ENCODE data around the gene ADAMTS10. TPM values are rescaled to one million over a fixed set of nuclear protein-coding genes. Genes with fewer than 3 reads are reported as not detected.
A peak's percentile ranks its signal among the peaks of the same experiment; 100 is the strongest.
"Not testable (repeated sequence)": the region's sequence is repeated elsewhere in the genome, so short reads cannot be mapped to it uniquely, and the experiment has no call there.

The ADAMTS10 gene
- 10.0 TPM for total RNA-seq
- long read RNA-seq, partial matches to known transcripts, result 2 of 7 reads
- long read RNA-seq, other reads (novel, unspliced or antisense), result 5 of 7 reads

- no peak for DNase-seq (ENCODE audit: missing footprints)
- no peak for ATAC-seq
- intact Hi-C loops (cut with DNase I), result no loop called here
These were observed at the start of gene ADAMTS10 for GRCh38 chr19:8610041-8610935. ADAMTS10 (minus strand) TSS chr19:8610715; CDS start chr19:8605710, 5,005 bp downstream.

GRCh38 chr19:8659905-8660304 is 49.4 kb upstream of the ADAMTS10 start:
- intact Hi-C loops (cut with DNase I), result no loop called here

GRCh38 chr19:8657869-8658268 is 47.4 kb upstream of the ADAMTS10 start:
- no peak for ATAC-seq
- intact Hi-C loops (cut with DNase I), result no loop called here

More at GRCh38 chr19:8659905-8660304, 49.4 kb upstream of the ADAMTS10 start:
- ATAC-seq, result no peak
- no peak for DNase-seq (ENCODE audit: missing footprints)

GRCh38 chr19:8655340-8655709 is 44.8 kb upstream of the ADAMTS10 start:
- ATAC-seq (no peak), DNase-seq (ENCODE audit: missing footprints) (no peak)
- intact Hi-C loops (cut with DNase I), result loop anchor here (2.0 kb wide), 1 partner anchor 425 kb away; no protein-coding TSS in a partner anchor

More at GRCh38 chr19:8657869-8658268, 47.4 kb upstream of the ADAMTS10 start:
- no peak for DNase-seq (ENCODE audit: missing footprints)

GRCh38 chr19:8654591-8655339 is 44.2 kb upstream of the ADAMTS10 start:
- intact Hi-C loops (cut with DNase I), result loop anchor here (2.0 kb wide), 1 partner anchor 426 kb away; no protein-coding TSS in a partner anchor
- ATAC-seq, result peak; percentile 59
- DNase-seq (ENCODE audit: missing footprints), result peak; percentile 89

GRCh38 chr19:8648240-8648639 is 37.7 kb upstream of the ADAMTS10 start:
- no peak for ATAC-seq
- no peak for DNase-seq (ENCODE audit: missing footprints)
- intact Hi-C loops (cut with DNase I), result no loop called here

GRCh38 chr19:8643860-8644653 is 33.5 kb upstream of the ADAMTS10 start:
- intact Hi-C loops (cut with DNase I), result no loop called here
- DNase-seq (ENCODE audit: missing footprints), result no peak
- no peak for ATAC-seq

GRCh38 chr19:8642561-8642960 is 32.0 kb upstream of the ADAMTS10 start:
- no peak for ATAC-seq
- no peak for DNase-seq (ENCODE audit: missing footprints)
- intact Hi-C loops (cut with DNase I), result no loop called here

- intact Hi-C loops (cut with DNase I), result loop anchor here (2.0 kb wide), 1 partner anchor 61 kb away; no protein-coding TSS in a partner anchor
- ATAC-seq, result no peak
These were observed 31.5 kb upstream of the ADAMTS10 start for GRCh38 chr19:8641908-8642547.

GRCh38 chr19:8641221-8641907 is 30.8 kb upstream of the ADAMTS10 start:
- intact Hi-C loops (cut with DNase I), result loop anchor here (2.0 kb wide), 1 partner anchor 61 kb away; no protein-coding TSS in a partner anchor
- no peak for ATAC-seq

More at GRCh38 chr19:8641908-8642547, 31.5 kb upstream of the ADAMTS10 start:
- DNase-seq (ENCODE audit: missing footprints), result no peak

GRCh38 chr19:8640402-8641004 is 30.0 kb upstream of the ADAMTS10 start:
- intact Hi-C loops (cut with DNase I), result loop anchor here (2.0 kb wide), 1 partner anchor 60 kb away; no protein-coding TSS in a partner anchor
- DNase-seq (ENCODE audit: missing footprints) (peak; percentile 84), ATAC-seq (peak; percentile 68)

More at GRCh38 chr19:8641221-8641907, 30.8 kb upstream of the ADAMTS10 start:
- no peak for DNase-seq (ENCODE audit: missing footprints)

- intact Hi-C loops (cut with DNase I), result loop anchor here (2.0 kb wide), 1 partner anchor 59 kb away; no protein-coding TSS in a partner anchor
- no peak for ATAC-seq
- DNase-seq (ENCODE audit: missing footprints), result no peak
These were observed 29.4 kb upstream of the ADAMTS10 start for GRCh38 chr19:8639821-8640401.

- no peak for ATAC-seq
These were observed 27.6 kb upstream of the ADAMTS10 start for GRCh38 chr19:8638078-8638619.

GRCh38 chr19:8637070-8637469 is 26.6 kb upstream of the ADAMTS10 start:
- intact Hi-C loops (cut with DNase I); DNase-seq (ENCODE audit: missing footprints); ATAC-seq: not testable (repeated sequence)

More at GRCh38 chr19:8638078-8638619, 27.6 kb upstream of the ADAMTS10 start:
- intact Hi-C loops (cut with DNase I), result no loop called here
- DNase-seq (ENCODE audit: missing footprints), result peak; percentile 82

- intact Hi-C loops (cut with DNase I), result no loop called here
- ATAC-seq, result no peak
- DNase-seq (ENCODE audit: missing footprints), result no peak
These were observed 24.9 kb upstream of the ADAMTS10 start for GRCh38 chr19:8635422-8635821.

- no peak for ATAC-seq
- intact Hi-C loops (cut with DNase I), result no loop called here
- no peak for DNase-seq (ENCODE audit: missing footprints)
These were observed 20.9 kb upstream of the ADAMTS10 start for GRCh38 chr19:8631425-8631819.

Measured in Right ventricle myocardium inferior (tissue), 1 donor.